Stimulated activated naive B cell treated with anti-CD40 and anti-IgM and Interleukin-4, amounts not matched to agents 10 μg/mL and 1 μg/mL and 100 μg/mL, for 72 hours (primary cell): ENCODE measurements around the gene ZPR1.
"Not testable (repeated sequence)": the region's sequence is repeated elsewhere in the genome, so short reads cannot be mapped to it uniquely, and the experiment has no call there.

Experiments used
- ATAC-seq, 2 donors: fragments of 150-1000 bp; cut with Tn5 transposase; replicated peaks; 2 replicates each; pipeline ENCODE4 v1.10.0; 2021; ENCODE audit warnings: moderate library complexity in 1 of 2
- DNase-seq: peaks from one replicate; pipeline ENCODE4 v3.0.0; 2021
- H3K27ac Mint-ChIP-seq: one replicate; pipeline ENCODE4 v1.8.0; 2022; ENCODE audit warnings: mild to moderate bottlenecking, mixed read lengths
- H3K27me3 Mint-ChIP-seq, 2 donors: one replicate each; pipeline ENCODE4 v1.8.0; 2022; ENCODE audit warnings: mixed read lengths in 2 of 2
- H3K36me3 Mint-ChIP-seq, 2 donors: one replicate each; pipeline ENCODE4 v1.8.0; 2022; ENCODE audit warnings: mixed read lengths in 2 of 2, mild to moderate bottlenecking in 1 of 2
- H3K4me1 Mint-ChIP-seq, 2 donors: one replicate each; pipeline ENCODE4 v1.8.0; 2022; ENCODE audit warnings: mixed read lengths in 2 of 2, mild to moderate bottlenecking in 1 of 2
- H3K4me3 Mint-ChIP-seq, 2 donors: one replicate each; pipeline ENCODE4 v1.8.0; 2022; ENCODE audit warnings: mild to moderate bottlenecking in 2 of 2, mixed read lengths in 2 of 2, moderate library complexity in 1 of 2
- H3K9me3 Mint-ChIP-seq, 2 donors: one replicate each; pipeline ENCODE4 v1.8.0; 2022; ENCODE audit warnings: mixed read lengths in 2 of 2, mild to moderate bottlenecking in 1 of 2

Gene ZPR1

GRCh38 chr11:116812109-116812508, 24.3 kb upstream of the ZPR1 start:
- H3K4me1 Mint-ChIP-seq: peaks cover 0 to 2% of the 10 kb centered on the region in 2 donors
- DNase-seq (no peak), ATAC-seq (no peak)
- peaks cover 9 to 24% of the 10 kb centered on the region in 2 donors for H3K27me3 Mint-ChIP-seq
- H3K27ac Mint-ChIP-seq: no peak overlapping the region
- H3K4me3 Mint-ChIP-seq: no peak overlapping the region
- H3K36me3 Mint-ChIP-seq: no peaks in the 10 kb centered on the region
- no peaks in the 10 kb centered on the region for H3K9me3 Mint-ChIP-seq

DNA sequence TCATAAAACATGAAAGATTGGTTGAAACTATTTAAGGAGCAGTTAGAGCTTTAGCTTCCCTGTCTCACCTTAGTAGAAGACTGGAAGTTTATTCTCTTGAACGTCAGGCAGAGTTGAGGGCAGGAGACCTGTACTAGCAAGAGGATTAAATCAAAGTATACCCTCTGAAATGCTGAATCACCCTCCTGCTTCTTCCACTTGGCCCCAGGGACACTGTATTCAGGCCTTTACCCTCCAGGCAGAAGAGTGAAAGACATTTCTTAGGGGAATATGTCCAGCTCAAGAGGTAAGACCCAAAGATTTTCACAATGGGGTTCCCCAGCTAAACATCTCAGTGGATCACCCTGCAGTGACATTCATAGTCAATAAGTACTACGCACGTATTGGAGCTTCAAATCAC, 23.4 kb upstream of the ZPR1 start:
- peaks cover 13 to 24% of the 10 kb centered on the region in 2 donors for H3K27me3 Mint-ChIP-seq
- no peak for ATAC-seq
- no peaks in the 10 kb centered on the region for H3K36me3 Mint-ChIP-seq
- peaks cover 0 to 2% of the 10 kb centered on the region in 2 donors for H3K4me1 Mint-ChIP-seq
- H3K4me3 Mint-ChIP-seq: no peak overlapping the region
- DNase-seq: no peak
- no peak overlapping the region for H3K27ac Mint-ChIP-seq
- no peaks in the 10 kb centered on the region for H3K9me3 Mint-ChIP-seq

- Mint-ChIP-seq H3K36me3 (no peaks in the 10 kb centered on the region), H3K4me1 (no peaks in the 10 kb centered on the region), H3K27ac (no peak overlapping the region), H3K27me3 (peaks cover 14 to 24% of the 10 kb centered on the region in 2 donors), H3K9me3 (no peaks in the 10 kb centered on the region), H3K4me3 (no peak overlapping the region)
- DNase-seq (no peak), ATAC-seq (no peak)
Observed at GRCh38 chr11:116808262-116809175, 20.7 kb upstream of the ZPR1 start.

- Mint-ChIP-seq H3K36me3 (no peaks in the 10 kb centered on the region), H3K4me3 (no peak overlapping the region), H3K4me1 (no peaks in the 10 kb centered on the region), H3K27ac (no peak overlapping the region), H3K27me3 (peaks cover 19 to 30% of the 10 kb centered on the region in 2 donors), H3K9me3 (no peaks in the 10 kb centered on the region)
- ATAC-seq (no peak), DNase-seq (no peak)
Observed at GRCh38 chr11:116807601-116808261, 19.9 kb upstream of the ZPR1 start.

DNA sequence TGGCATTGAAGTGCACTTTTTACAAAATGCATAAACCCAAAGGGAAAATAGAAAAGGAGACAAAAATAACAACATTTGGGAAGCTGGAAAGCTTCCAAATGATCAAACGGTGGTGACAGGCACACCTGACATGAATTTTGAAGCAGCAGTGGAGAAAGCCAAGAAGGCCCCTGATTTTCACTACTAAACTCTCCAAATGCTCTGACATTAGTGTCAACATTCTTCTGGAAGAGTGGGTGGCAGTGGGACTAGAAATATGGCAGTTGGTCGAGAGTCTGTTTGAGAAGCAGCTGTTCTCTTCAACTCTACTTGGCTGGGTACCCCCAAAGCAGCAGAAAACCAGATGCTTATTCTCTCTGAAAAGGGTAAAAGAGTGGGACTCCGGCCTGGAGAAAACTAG, 16.2 kb upstream of the ZPR1 start:
- no peaks in the 10 kb centered on the region for H3K36me3 Mint-ChIP-seq
- H3K27ac Mint-ChIP-seq: no peak overlapping the region
- ATAC-seq (no peak), DNase-seq (no peak)
- H3K27me3 Mint-ChIP-seq: peaks cover 34 to 45% of the 10 kb centered on the region in 2 donors
- no peaks in the 10 kb centered on the region for H3K4me1 Mint-ChIP-seq
- H3K9me3 Mint-ChIP-seq: no peaks in the 10 kb centered on the region
- H3K4me3 Mint-ChIP-seq: no peak overlapping the region

DNA sequence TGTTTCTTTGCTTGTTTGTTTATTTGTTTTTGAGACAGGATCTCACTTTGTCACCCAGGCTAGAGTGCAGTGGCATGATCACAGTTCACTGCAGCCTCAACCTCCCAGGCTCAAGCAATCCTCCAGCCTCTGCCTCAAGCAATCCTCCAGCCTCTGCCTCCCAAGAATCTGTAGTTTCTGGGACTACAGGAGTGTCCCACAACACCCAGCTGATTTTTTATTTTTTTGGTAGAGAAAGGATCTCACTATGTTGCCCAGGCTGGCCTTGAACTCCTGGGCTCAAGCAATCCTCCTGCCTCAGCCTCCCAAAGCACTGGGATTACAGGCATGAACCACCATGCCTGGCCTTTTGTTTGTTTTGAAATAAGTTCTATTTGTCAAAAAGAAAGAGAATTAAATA, 13.8 kb upstream of the ZPR1 start:
- not testable (repeated sequence) for H3K36me3 Mint-ChIP-seq, H3K4me1 Mint-ChIP-seq, DNase-seq, H3K27ac Mint-ChIP-seq, H3K9me3 Mint-ChIP-seq, H3K4me3 Mint-ChIP-seq, ATAC-seq
- H3K27me3 Mint-ChIP-seq: peaks cover 30 to 35% of the 10 kb centered on the region in 2 donors

GRCh38 chr11:116800610-116801009, 12.8 kb upstream of the ZPR1 start:
- no peak overlapping the region for H3K27ac Mint-ChIP-seq
- ATAC-seq (no peak), DNase-seq (no peak)
- H3K27me3 Mint-ChIP-seq: peaks cover 30 to 35% of the 10 kb centered on the region in 2 donors
- H3K4me1 Mint-ChIP-seq: no peaks in the 10 kb centered on the region
- no peaks in the 10 kb centered on the region for H3K36me3 Mint-ChIP-seq
- no peak overlapping the region for H3K4me3 Mint-ChIP-seq
- no peaks in the 10 kb centered on the region for H3K9me3 Mint-ChIP-seq

- Mint-ChIP-seq H3K4me1 (no peaks in the 10 kb centered on the region), H3K27me3 (peaks cover 23 to 28% of the 10 kb centered on the region in 2 donors), H3K9me3 (no peaks in the 10 kb centered on the region), H3K4me3 (no peak overlapping the region), H3K27ac (no peak overlapping the region), H3K36me3 (no peaks in the 10 kb centered on the region)
- ATAC-seq: peak in 1 of 2 donors; percentile 31
- no peak for DNase-seq
Observed at GRCh38 chr11:116798368-116798767, 10.5 kb upstream of the ZPR1 start.

GRCh38 chr11:116797816-116798215, 10.0 kb upstream of the ZPR1 start:
- DNase-seq (no peak), ATAC-seq (no peak)
- no peaks in the 10 kb centered on the region for H3K36me3 Mint-ChIP-seq
- H3K4me3 Mint-ChIP-seq: no peak overlapping the region
- no peak overlapping the region for H3K27ac Mint-ChIP-seq
- peaks cover 20 to 25% of the 10 kb centered on the region in 2 donors for H3K27me3 Mint-ChIP-seq
- no peaks in the 10 kb centered on the region for H3K9me3 Mint-ChIP-seq
- no peaks in the 10 kb centered on the region for H3K4me1 Mint-ChIP-seq

DNA sequence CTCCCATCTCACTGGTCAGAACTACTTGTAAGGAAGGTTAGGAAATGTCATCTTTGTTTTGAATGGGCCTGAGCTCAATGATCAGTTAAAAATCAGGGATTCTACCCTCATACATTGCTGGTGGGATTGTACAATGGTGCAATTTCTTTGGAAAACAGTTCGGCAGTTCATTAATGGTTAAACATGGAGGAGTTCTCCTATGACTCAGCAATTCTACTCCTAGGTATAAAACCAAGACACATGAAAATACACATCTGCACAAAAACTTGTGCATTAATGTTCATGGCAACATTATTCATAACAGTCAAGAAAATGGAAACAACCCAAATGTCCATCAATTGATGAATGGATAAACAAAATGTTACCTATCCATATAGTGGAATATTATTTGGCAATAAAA, 8.7 kb upstream of the ZPR1 start:
- ATAC-seq: no peak
- peaks cover 17 to 18% of the 10 kb centered on the region in 2 donors for H3K27me3 Mint-ChIP-seq
- no peaks in the 10 kb centered on the region for H3K9me3 Mint-ChIP-seq
- H3K4me1 Mint-ChIP-seq: peaks cover 0 to under 1% of the 10 kb centered on the region in 2 donors
- H3K4me3 Mint-ChIP-seq: no peak overlapping the region
- DNase-seq: no peak
- no peaks in the 10 kb centered on the region for H3K36me3 Mint-ChIP-seq
- H3K27ac Mint-ChIP-seq: no peak overlapping the region

DNA sequence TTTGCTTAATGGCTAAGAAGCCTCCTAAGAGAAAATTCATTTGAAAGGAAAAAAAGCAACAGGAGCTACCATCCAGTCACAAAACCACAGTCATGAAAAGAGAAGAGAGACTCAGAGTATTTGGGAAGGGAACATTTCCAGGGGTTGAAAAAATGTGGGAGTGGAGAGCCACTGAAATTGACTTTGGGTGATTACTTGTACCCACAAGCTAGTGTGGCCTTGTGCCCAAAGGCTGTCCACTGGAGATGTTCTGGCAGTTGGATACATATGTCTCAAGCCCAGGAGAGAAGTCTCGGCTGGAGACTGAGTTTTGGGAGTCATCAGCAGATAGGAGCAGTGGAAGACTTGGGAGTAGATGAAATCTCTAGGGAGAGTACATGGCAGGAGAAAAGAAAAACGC, 7.0 kb upstream of the ZPR1 start:
- Mint-ChIP-seq H3K4me3 (no peak overlapping the region), H3K36me3 (no peaks in the 10 kb centered on the region), H3K9me3 (no peaks in the 10 kb centered on the region), H3K4me1 (peaks cover 3 to 11% of the 10 kb centered on the region in 2 donors), H3K27ac (no peak overlapping the region), H3K27me3 (peaks cover 19 to 21% of the 10 kb centered on the region in 2 donors)
- ATAC-seq (no peak), DNase-seq (no peak)

DNA sequence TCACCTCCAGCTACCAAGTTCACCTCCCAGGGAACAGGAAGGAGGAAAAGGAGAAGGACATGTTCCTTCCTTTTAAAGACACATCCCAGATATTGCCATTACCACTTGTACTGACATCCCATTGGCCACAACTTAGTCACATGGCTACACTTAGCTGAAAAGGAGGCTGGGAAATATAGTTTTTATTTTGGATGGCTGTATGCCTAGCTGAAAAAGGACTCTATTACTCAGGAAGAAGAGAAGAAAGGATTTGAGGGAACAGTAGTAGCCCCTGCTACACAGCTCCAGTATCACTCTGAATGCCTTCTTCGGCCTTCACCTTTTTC, 5.9 kb upstream of the ZPR1 start:
- H3K4me3 Mint-ChIP-seq: no peak overlapping the region
- H3K4me1 Mint-ChIP-seq: peaks cover 3 to 11% of the 10 kb centered on the region in 2 donors
- no peak for DNase-seq
- no peak overlapping the region for H3K27ac Mint-ChIP-seq
- H3K9me3 Mint-ChIP-seq: no peaks in the 10 kb centered on the region
- ATAC-seq: no peak
- no peaks in the 10 kb centered on the region for H3K36me3 Mint-ChIP-seq
- peaks cover 8 to 10% of the 10 kb centered on the region in 2 donors for H3K27me3 Mint-ChIP-seq

DNA sequence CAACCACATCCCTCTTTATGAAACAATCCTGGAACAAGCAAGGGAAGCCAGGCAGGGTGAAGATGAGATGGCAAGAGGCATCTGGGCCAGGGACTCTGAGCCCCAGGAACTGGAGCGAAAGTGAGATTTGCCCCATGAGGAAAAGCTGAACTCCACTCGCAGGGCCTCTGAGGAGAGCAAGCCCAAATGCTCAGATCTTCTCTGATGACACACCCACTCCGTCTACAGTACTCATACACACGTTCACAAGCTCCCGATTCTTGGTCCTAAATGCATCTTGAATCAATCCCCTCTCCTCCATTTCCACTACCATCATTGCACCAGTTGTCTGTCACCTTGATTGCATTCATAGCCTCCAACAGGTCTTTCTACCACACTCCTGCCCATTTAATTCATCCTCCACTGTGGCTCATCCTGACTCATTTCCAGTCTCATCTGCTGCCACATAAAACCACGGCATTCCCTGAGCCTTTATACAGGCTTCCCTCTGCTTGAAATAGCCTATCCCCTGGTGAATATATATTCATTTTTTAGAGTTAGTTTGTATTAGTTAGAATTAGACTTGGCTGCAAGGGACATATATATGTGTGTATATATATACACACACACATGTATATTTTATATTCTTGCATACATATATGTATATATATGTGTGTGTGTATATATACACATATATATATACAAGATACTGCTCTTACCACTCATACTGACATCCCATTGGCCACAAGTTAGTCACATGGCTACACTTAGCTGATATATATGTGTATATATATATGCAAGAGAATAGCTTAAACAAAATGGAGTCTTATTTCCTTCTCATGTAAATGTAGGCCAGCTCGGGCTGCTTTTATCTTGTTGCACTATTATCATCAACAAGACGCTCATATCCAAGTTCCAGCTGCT, 5.3 kb upstream of the ZPR1 start:
- Mint-ChIP-seq H3K4me3 (no peak overlapping the region), H3K36me3 (no peaks in the 10 kb centered on the region), H3K9me3 (no peaks in the 10 kb centered on the region), H3K27me3 (peaks cover 7 to 10% of the 10 kb centered on the region in 2 donors), H3K27ac (no peak overlapping the region), H3K4me1 (peaks cover 8 to 18% of the 10 kb centered on the region in 2 donors)
- no peak for DNase-seq
- no peak for ATAC-seq

DNA sequence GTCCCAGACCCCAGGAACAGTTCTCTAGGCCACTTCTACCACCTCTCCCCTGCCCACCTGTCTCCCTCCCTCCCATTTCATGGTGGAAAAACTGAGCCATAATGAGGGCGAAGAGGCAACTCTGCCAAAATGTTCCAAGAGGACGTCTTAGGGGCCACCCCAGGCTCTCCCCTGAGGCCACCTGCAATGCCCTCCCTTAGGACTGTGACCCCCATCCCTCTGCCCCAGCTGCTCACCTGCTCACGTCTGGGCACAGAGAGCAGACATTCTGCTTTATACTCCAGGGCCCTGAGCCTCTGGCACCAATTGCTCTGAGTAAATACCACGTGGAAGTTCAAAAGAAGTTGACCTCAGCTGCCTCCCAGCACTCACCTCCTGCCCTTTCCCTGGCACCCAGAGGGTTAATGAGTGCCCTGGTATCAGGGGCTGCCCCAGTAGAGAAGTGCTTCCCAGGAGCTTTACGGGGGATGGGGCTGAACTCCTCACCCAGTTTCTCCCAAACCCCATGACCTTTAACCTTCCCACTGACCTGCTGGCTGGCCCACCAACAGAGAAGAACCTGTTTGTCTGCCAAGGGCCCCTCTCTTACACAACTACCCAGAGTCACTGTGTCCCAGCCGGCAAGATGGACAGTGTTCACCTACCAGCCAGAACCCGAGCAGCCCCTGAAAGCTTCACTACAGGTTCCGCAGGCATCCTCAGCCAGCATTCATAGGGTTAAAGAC, 4.5 kb upstream of the ZPR1 start:
- H3K4me1 Mint-ChIP-seq: peaks cover 8 to 21% of the 10 kb centered on the region in 2 donors
- no peaks in the 10 kb centered on the region for H3K9me3 Mint-ChIP-seq
- no peak for DNase-seq
- no peak for ATAC-seq
- H3K27ac Mint-ChIP-seq: no peak overlapping the region
- peaks cover 7 to 10% of the 10 kb centered on the region in 2 donors for H3K27me3 Mint-ChIP-seq
- peaks cover 0 to 3% of the 10 kb centered on the region in 2 donors for H3K36me3 Mint-ChIP-seq
- H3K4me3 Mint-ChIP-seq: no peak overlapping the region
